ENCODE results near the gene TMEM106C.

TMEM106C gene

DNA sequence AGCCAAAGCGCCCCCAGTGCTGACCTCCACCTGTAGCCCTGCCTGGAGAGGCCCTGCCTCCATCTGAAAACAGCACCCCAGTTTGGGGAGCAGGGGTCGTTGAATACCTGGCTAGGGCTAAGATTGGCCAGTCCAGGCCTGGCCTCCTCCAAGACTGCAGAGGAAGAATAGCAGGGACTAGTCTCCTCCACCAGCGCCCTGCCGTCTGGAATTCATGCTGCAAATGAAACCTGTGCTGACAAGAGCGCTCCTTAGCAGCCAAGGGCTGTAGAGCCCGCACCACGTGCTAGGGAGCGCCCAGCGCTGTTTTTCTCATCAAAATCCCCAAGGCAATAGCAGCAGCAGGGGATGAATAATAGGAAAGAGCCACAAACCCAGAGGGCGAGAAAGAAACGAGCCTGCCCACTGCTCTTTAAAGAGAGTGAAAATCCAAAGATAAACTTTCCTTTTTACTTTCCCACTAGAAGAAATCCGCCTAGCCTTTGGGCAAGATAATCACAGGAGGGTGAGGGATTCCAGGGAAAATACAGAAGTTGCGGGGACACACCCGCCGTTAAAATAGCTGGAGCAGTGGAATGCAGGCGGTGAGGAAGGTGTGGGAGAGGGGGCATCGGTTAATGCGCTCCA, 37.6 kb downstream of the TMEM106C start:
- no peak for DNase-seq

DNA sequence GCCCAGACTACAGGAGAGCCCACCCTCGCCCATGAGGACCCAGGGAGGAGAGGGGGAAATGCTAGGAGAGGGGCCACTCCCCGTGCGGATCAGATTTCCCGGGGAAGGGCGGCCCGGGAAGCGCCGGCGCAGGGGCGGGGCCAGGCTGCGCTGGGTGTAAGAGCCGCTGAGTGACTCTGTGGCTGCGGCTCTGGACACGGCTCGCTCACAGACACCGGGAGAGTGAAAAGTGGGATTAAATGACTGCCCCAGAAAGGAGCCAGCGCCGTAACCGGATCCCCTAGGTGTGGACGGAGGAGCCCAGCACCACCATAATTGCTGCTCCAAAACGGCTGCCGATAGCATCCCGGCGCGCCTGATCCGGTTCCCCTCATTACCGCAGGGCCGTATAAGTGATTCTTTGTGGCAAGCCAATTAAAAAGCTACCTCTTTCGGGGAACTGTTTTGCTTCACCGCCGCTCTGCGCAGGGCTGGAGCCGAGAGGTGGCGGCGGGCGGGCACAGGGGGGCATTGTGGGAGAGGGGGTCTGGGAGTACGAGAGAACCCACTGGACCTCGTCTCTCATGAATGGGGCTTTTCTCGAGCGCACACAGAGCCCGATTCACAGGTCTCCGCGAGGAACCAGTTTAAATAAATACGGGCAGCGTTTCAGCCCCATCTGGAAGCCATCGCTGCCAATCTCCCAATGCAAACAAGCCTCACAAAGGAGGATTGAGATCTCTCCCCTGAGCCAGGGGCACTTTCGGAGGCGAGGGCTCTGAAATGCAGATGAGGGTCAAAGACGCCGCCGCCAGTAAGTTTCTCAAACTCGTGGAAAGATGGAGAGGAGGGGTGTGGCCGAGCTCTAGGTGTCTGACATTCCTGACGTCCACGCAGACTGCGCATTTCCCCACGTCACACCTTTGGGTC, 38.4 kb downstream of the TMEM106C start:
- no peak for DNase-seq

DNA sequence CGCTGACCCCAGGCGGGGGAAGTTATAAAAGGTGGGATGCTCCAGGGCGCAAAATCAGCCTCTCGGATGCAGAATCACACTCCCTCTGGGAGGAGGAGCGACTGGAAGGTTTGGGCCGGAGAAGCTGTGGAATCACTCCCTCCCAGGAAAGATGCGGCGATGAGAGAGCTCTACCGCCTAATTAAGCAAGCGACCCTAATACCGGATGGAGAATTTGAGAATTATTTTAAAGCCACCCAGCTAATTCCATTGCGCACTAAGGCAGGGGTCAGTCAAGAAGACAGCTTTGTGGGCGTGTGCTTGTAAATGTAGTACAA, 39.0 kb downstream of the TMEM106C start:
- no peak for DNase-seq

DNA sequence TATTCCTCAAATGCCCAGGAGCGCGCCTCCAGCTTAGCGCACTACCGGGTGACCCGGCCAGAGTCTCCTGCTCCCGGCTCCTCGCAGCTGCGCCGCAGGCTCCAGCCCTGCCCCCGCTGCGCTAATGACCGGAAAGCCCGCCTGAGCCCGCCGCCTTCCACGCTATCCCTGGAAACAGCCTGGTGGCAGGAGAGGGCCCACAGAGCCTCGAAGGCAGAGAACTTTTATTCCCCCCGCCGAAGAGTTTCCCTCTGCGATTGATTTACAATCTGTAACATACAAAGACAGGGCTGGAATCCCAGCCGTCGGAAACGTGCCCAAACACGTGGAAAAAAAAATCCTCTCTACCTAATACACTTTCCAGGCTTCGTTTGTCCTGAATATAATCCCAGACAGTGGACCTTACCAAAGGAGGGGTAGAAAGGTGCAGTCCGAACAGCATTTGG, 39.4 kb downstream of the TMEM106C start:
- no peak for DNase-seq

DNA sequence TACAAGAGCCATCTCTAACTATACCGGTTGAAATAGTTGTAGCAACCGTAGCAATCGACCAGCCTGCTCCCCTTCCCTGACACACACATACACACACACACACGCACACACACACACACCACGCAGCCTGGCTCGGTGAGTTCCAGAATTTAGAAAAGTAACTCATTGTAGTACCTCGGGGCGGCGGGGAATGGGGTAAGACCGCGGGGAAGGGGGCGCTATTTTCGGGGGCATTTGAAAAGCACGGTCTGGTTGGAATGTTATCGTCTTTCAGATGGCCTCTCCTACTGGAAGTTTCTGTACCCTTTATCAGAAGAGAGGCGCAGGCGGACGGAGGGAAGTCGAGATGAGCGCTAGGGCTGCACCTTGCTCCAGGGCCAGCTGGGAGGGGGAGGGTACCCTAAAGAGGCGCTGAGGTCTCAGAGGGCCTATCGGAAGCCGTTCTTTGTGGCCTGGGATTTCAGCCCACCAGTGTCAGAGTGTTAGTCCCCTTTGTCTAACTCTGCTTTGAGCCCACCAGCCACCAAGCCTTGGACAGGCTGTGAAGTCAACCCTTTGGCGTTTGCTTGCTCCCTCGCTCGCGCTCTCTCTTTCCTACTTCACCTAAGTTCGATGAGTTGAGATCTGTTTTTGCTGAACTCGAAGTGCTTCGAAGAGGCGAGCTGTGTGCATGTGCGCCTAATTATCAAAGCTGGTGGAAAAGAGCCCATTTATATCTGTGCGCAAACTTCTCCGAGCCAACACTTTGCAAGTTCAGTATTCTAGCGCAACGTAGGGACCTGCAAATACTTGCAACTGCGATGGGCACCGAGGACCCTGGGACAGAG, 40.0 kb downstream of the TMEM106C start:
- no peak for DNase-seq

DNA sequence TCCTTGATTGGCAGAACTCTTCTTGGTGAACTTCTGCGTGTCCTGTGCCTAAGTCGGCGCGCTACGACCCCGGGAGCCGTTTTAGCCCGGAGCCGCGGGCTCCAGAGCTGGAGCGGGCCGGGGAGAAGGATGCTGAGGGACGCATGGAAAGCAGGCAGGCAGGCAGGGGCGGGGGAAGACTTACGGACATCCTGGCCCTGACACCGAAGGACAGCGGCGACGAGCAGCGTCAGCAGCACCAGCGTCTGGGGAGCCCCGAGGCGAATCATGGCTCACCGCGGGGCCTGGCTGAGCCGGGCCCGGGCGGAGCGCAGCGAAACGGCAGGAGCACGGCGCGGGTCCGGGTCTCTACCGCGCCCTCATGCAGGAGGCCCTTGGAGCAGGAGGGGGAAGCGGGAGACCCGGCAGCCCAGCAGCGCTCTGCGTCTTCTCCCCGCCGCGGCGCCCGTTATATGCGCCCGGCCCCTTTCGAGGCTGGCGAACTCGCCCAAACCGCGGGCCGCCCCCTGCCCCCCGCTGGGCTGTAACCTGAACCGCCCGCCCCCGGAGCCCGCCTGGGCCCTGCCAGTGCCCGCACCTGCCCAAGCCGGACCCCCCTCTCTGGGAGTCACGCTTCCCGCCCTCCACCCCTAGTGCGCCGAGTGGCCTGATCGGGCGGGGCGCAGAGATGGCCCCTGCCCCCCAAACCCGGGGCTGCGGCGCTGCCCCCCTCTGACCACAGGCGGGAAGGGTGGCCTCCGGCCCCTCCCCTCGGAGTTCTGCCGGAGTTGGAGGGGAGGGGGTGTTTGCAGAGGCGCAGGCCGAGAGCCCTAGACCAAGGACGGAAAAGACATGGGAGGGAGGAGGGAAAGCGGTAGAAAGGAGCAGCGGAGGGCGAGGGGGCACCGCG, 40.9 kb downstream of the TMEM106C start, which contains the start of gene COL2A1:
Gene COL2A1, minus strand, starts transcription at position 424 of the 889 bp plus-strand sequence. Its CDS starts 155 bp downstream, at position 269.
- DNase-seq, result no peak

DNA sequence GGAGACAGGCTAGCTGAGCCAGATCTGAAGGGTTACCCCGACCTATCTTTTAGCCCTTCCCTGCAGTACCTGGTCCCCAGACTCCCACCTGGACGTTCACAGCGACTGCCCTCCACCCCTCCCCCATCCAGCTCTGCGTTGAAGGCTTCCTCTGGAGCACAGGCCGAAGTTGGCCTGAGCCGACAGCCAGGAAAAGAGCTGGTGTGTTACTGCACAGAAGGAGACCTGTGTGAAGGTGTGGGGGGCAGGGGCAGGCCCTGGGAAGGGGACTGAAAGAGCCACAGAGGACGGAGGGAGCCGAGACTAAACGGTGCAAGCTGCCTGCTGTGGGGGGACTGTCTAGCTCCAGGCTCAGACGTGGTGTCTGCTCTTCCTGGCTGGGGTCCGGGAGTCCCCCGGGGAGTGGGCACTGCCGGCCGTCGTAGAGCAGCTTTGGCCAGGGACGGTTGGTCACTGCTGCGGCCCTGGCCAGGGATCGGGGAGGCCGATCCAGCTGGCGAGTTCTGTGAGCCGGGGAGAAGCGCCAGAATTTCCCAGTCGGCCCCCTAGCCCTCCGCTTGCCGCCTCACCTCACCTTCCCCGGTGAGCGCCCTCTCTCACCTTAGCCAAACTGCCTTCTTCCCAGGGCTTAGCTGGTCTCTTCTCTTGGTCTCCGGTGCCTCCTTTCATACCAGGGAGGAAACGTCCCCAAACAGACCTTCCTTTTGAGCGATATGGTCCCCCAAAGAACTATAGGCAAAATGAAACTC, 41.8 kb downstream of the TMEM106C start:
- no peak for DNase-seq

DNA sequence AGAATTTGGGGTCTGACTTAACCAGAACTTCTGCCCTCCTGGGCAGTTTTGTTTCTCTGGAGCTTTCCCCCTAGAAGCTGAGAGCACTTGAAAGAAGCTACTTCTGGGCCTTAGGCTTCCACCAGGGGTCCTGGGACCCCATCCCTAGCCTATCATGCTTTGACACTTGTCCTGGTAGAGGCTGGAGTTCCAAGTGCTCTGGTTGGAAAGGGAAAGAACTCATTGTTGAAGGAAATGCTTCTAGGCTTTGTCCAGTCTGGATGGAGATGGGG, 42.3 kb downstream of the TMEM106C start:
- DNase-seq, result no peak

DNA sequence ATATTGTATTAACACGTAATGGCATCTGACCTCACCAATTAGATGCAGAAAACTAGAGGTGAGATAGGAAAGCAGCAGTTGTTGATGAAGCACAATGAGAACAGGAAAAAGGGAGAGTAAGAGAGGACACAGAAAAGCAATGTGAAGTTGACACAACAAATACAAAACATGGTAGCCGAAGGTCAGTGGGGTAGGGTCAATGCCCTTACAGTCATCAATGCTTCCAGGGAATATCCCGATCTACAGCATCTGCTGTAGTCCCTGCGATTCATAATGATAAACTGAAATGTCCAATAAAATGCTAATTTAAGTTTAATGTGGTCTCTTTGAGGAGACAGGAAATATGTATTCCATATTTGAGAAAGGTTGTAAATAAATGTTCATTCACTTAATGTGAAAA, 43.8 kb downstream of the TMEM106C start:
- no peak for DNase-seq

DNA sequence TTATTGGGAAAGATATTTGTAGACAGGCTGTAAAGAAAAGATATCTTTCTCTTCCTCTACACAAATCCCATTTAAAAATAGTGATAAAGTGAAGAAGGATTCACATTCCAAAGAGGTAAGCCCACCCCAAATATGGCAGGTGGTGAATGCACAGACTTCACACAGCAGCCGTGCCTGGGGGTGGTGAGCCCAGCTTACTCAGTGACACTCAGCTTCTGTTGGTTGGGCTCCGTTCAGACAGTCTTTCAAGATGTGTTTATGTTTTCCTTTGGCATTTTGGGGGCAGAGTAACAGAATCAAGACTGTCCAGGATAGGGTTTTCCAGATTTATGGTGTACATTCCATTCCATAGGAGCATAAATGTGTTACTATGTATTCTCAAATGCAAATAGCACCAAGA, 45.0 kb downstream of the TMEM106C start:
- DNase-seq, result no peak

DNA sequence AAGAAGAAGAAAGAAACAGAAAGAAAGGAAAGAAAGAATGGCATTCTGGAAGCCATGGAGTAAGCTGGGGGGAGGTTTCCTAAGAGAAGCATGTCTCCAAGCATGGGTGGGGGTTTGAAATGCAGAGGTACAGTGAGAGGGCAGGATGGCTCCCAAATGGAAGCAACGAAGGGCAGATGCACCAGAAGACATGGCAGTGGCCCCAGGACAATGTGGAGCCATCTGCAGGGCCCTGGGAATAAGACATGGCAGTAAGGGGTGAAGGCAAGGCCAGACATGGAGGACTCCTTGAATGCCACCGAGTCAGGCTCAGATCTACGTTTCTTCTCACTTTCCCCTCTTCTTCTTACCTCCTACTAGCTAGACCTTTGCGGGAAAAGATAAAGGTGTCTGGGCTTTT, 45.6 kb downstream of the TMEM106C start:
- DNase-seq, result no peak

DNA sequence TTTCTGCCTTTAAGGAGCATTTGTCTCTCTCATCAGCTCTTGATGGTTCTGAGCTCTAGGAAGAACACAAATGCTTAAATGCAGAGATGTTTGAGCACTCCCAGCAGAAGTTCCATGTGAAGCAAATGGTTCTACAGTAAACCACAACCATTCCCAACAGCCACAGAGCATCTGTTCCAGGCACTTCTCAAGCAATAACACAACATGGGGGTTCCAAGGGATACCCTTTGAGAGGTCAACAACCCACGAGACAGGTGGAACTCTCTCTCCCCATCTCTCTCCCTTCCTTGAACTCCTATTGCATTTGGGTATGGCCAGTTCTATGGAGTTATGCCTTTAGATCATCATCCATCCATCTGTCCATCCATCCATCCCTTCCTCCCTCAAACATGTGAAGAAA, 46.1 kb downstream of the TMEM106C start:
- no peak for DNase-seq

DNA sequence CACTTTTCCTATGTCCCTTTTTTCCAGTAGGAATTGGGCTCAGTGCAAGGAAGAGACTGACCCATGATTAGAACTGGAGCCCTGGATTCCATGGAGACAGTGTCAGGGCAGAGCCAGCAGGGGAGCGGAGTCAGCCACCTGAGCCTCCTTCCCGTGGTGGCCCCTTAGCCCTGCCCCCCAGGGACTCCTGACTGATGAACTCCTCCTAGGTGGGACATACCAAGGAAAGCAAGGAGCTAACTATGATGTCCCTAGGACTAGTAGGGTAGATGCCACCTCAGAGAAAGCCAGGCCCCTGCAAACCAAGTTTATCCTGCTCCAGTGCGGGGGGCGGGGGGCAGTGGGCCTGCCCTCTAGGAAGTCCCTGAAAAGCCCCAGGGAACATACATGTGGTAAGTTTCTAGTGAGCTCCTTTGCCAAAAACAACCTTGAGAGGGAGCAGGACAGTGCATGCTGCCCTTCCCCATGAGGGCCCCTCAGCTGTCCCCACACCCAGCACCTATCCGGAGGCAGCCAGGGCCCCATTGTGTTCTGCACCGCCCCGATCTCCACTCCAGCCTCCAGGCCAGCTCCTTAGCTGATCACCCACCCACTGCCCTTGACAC, 47.1 kb downstream of the TMEM106C start:
- DNase-seq, result no peak

DNA sequence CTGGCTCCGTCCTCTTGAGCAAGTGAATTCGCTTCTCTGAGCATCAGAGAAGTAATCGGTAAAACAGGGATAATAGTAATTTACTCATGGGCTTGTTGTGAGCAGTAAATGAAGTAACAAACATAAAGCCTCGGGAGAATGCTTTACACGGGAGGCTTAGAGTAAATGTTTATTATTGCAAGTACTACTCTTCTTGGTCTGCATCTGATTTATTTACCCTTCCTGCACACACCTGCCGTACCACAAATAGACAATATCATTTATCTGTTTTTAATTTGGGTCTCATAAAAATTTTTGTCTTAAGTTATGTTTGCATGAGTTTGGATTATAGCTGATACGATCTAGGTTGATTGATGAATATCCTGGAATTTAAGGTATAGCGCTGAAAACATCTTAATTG, 48.7 kb downstream of the TMEM106C start:
- no peak for DNase-seq

DNA sequence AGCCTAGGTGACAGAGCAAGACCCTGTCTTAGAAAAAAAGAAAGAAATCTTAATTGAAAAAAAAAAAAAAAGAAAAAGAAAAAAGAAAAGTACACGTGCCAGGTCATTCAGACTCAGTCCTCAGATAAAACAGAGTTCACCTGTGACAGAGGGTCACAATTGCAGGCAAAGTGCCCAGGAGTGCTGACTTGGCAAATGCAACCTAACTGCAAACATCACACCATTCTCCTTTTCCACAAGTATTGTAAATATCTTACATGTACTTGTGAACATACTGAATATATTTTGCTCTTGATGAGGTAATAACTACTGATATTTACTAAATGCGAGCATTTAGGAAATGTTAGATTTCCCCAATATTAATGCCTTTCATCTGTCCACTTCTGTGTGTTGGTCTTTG, 49.9 kb downstream of the TMEM106C start:
- no peak for DNase-seq

DNA sequence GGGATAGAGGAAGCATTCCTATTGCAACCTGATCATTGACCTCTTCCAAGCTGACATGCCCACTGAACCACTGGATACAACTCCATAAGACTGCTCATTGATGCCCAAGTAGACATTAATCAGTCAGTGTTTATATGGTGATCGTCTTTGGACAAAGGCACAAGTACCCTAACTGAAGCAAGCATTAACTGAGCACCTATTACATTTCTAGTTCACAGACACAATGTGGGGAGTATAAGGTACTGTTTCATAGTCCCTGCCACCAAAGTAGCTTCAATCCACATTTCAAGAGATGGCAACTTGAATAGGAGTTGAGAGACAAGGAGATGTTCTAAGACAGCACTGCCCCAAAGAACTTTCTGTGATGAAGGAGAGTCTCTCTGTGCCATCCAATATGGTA, 51.7 kb downstream of the TMEM106C start:
- no peak for DNase-seq

DNA sequence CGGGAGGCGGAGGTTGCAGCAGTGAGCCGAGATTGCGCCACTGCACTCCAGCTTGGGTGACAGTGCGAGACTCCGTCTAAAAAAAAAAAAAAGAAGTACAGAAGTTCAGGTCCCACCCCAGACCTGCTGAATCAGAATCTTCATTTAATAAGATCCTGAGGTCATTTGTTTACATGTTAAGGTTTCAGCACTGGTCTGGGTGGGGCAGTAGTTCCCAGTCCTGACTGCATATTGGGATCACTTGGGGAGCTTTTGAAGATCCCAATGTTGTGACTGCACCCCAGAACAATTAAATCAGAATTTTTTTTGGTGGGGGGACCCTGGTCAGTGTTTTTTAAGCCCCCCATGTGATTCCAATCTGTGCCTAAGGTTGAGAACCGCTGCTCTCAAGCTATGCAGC, 52.6 kb downstream of the TMEM106C start:
- no peak for DNase-seq

DNA sequence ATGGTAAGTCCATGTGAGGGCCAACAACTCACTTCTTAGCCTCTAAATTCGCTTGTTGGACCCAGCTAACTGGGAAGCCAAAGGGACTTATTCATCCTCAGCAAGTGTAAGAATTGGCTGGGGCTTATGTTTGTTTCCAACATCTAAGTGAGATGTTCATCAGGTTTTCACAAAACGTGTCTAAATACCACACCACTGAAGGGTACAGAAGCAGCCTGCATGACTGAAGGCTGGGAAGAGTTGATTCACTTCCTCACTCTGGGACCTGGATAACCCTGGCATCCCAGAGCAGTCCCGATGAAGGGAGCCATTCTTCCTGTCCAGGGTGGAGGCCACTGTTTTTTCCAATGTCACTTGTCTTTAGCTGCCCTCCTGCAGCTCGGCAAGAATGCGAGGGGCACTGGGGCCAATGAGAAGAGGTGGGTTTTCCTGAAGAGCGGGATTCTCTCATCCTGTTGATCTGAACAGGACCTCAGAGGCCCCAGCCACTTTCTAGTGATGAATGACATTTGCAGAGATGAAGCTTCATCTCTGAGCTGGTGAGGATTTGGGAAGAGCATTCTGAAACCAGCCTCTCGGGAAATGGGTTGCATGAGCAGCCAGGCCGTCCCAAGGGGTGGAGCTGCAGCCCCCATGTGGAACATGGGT, 53.1 kb downstream of the TMEM106C start:
- DNase-seq, result no peak

DNA sequence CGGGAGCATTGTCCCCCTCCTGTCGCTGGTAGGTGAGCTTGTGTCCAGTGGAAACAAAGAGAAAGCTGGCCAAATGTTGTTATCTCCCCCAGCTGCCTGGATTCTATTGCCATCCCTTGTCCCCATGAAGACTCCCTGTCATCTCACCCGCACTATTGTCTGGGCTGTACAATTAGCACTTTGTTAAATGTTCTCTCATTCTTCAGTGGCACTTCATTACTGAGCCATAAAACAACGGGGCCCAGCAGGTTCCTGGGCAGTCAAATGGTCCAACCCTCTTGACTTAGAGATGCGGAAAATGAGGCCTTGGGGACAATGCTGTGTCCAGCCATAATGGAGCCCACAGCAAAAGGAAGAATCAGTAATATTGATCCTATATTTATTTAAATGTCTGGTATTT, 54.1 kb downstream of the TMEM106C start:
- DNase-seq, result no peak

DNA sequence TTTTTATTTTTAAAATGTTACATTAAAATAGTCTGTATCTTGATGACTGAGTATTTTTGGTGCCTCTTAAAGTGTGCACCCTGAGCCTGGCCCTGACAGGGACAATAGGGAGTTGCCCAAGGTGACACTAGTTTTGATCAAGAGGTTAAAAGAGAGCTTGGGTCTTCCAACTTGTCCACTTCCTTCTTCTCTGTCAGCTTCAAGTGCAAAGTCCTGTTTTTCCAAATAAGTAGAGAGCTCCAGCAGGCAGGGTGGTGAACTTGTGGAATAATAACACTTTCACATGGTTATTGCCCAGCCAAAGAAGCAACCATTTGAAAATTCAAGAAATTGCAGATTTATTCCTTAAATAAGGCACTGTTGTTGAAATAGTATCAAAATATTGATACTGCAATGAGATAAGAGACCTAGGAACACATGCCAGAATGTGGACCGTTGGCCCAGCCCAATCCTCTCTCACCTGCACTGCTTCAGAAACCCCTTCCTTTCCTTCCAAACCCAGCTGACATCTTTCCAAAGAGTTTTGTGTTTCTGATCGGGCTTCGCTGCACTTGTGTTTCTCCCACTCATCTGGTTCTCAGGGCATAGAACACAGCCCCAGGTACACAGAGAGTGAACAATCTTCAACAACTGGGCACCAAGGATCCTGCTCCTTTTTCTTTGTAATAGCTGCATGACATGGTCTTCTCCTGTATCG, 54.7 kb downstream of the TMEM106C start:
- DNase-seq, result no peak
